Fibroblast of villous mesenchyme (primary cell): ENCODE results near the gene FRMD1. TPM values are rescaled to one million over a fixed set of nuclear protein-coding genes. Genes with fewer than 3 reads are reported as not detected.

Experiments used
- DNase-seq: peaks from one replicate; pipeline ENCODE4 v3.0.0-alpha.2; 2010; ENCODE audit warnings: low read depth
- H3K4me3 ChIP-seq: 2 replicates; pipeline ENCODE4 v1.5.1; 2011; ENCODE audit warnings: low read depth, mild to moderate bottlenecking, low read length
- total RNA-seq: library from RNA; depleted of rRNA; stranded (reverse); fragments of >200 nt; gene quantifications from 2 replicates; pipeline ENCODE4 v1.2.3, GENCODE V29; 2012
- TF ChIP-seq, protein P1 (sequence below): IDR thresholded peaks from 2 replicates; pipeline ENCODE4 v1.5.1; 2012; ENCODE audit warnings: low read depth, mild to moderate bottlenecking, low read length; ENCODE audit not compliant: insufficient read depth

FRMD1 gene
- total RNA-seq, 1 donor, result not detected

DNA sequence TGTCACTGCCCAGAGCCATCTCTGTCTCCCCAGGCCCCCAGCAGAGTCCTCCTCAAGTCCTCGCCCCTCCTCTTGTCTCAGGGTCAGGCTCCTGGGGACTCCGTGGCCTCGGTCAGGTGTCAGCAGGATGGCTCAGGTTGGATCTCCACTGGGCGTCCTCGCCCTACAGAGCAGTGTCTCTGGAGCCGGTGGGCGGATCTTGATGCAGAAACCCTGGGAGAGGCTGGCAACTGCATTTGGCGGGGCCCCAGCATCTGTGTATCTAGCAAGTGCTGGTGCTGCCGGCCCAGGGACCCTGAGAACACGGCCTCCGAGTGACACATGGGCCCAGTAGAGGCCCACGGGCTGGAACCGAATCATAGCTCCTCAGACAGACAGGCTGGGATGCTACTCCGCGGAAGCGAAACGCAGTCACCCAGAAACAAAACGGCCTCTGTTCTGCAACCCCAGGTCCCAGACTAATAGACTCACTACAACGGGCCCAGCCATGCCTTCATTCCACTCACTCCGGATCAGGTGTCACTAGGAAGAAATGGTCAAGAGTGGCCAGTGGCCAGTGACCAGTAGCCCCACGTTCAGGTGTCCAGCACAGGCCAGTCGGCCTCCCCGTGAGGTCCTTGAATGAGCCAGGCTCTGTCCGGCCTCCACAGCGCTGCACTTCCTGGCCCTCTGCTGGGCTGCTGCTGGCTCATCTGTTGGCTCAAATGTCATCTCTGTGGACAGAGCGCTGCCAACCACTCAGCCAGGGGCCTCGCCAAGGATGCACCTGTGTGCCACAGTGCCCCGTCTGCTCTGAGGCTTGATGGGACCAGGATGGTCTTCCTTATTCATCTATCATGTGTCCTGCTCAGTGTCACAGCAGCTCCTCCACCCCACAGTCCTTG is 12.6 kb upstream of the FRMD1 start:
- no peak overlapping the region for H3K4me3 ChIP-seq
- no peak for DNase-seq
- TF ChIP-seq, protein P1, sequence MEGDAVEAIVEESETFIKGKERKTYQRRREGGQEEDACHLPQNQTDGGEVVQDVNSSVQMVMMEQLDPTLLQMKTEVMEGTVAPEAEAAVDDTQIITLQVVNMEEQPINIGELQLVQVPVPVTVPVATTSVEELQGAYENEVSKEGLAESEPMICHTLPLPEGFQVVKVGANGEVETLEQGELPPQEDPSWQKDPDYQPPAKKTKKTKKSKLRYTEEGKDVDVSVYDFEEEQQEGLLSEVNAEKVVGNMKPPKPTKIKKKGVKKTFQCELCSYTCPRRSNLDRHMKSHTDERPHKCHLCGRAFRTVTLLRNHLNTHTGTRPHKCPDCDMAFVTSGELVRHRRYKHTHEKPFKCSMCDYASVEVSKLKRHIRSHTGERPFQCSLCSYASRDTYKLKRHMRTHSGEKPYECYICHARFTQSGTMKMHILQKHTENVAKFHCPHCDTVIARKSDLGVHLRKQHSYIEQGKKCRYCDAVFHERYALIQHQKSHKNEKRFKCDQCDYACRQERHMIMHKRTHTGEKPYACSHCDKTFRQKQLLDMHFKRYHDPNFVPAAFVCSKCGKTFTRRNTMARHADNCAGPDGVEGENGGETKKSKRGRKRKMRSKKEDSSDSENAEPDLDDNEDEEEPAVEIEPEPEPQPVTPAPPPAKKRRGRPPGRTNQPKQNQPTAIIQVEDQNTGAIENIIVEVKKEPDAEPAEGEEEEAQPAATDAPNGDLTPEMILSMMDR, result no peak

DNA sequence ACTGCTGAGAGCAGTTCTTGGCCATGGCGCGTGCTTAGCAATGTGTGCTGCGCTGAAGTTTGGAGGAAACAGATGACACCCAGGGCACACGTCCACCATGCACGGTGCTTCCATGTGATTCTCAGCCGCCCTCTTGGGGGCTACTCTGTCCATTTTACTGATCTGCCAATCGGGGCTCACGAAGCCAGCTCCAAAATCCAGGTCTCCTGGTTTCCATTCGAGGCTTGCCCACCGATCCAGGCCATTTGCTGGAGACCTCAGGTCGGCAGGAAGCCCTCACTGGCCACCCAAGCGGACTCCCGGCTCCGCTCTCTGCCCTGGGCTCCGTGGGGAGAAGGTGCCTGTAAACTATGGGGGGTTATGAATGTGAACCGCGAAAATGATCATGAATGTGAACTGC is 11.7 kb upstream of the FRMD1 start:
- no peak for DNase-seq
- no peak overlapping the region for H3K4me3 ChIP-seq
- TF ChIP-seq, protein P1, result no peak

DNA sequence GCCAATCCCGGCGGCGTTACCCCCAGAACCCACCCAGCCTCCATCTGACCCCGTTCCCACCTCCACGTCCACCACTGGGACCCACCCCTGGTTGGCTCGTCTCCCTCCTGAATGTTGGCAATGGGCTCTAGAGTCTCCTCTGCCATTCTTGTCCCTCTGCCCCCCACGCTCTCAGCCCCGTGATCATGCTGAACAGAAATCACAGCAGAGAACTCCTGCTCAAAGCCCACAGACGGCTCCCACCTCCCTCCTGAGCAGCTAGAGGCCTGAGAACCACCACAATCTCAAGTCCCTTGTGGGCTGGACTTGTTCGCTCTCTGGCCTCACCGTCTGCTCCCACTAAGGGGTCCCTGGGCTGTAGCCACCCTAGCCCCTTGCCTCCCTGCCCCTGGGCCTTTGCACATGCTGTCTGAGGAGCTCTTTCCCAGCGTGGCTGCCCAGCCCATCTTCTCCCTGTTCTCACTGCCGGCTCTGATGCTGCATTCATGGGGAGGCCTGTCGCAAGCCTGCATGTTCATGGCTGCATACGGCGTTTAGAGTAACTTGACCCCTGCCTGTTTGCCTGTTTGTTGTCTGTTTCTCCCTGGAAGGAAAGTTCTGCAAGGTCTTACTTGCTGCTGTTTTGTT is 11.2 kb upstream of the FRMD1 start:
- DNase-seq, result no peak
- no peak overlapping the region for H3K4me3 ChIP-seq
- TF ChIP-seq, protein P1, result no peak

DNA sequence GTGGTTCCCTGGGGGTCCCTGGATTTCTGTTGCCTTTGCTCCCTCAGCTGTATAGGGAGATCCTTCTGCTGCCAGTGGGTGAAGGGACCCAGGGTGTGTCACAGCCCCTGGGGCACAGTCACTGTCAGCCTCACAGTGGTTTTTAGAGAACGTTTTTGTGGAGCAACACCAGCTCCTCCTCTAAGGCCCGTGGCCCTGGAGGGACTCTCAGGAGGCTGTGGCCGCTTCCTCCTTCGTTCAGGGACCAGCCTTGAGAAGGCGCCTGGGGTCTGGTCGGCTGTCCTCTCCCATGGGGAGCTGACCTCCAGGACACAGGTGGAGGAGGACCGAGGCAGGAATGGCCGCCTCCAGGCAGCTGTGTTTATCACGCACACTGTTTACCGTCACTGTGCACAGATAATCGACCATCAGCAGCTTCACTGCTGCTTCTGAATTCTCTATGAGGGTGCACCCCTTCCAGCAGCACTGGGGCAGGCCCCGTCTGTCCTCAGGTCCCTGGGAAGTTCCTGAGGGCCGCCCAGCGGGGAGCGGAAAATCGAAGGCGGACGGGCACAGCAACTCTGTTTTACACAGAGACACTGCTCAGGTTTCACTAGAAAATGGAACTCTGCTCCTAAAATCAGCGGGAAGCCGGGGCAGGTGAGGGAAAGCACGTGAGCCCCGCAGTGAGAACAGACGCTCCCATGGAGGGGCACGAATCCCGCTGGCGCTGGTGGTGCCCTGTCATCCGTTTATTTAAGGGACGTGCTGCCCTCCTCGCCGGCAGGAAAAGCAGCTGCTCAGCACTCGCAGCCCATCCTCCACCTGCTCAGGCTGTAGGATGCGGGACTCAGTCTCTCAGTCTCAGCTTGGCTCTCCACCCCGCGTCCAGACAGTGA is 10.4 kb upstream of the FRMD1 start:
- TF ChIP-seq, protein P1, result no peak
- DNase-seq, result no peak
- H3K4me3 ChIP-seq, result no peak overlapping the region

DNA sequence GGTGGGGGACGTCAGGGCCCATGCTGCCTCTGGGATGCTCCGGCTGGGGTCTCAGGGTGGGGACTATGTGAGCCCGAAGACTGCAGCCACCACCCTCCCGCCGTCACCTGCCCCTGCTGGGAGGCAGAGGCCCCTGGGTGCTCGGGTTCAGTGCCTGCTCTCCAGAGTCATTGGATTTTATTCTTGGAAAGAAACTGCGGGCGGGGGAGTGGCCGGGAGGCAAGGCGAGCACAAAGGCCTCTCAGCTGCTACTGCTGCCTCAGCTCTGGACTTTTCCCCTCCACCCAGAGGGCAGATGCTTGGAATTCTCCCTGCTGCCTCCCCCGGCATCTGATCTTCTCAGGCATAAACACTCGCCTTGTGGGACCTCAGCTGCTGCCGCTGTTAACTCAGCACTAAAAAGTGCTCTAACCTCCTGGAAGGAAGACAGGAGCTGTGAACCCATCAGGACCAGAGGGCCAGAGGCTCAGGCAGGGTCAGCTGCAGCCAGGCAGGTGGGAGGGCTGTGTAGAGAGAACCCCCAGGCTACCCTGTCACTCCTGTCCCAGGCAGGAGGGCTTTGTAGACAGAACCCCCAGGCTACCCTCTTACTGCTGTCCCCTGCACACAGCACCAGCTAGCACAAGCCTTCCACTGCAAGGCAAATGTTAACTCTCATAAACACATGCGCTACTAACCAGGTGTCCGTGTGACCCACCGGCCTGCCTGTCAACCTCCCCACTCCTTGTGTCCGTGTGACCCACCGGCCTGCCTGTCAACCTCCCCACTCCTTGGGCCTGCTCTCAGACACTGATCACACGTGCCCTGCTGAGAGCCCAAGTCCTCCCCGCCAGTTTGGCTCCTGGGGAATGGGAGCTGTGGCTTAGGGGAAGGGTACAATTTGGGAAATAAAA is 9.4 kb upstream of the FRMD1 start:
- TF ChIP-seq, protein P1, result no peak
- DNase-seq, result peak; percentile 88
- no peak overlapping the region for H3K4me3 ChIP-seq
